Measurements from ENCODE around the gene CAPN12.

CAPN12 gene

DNA sequence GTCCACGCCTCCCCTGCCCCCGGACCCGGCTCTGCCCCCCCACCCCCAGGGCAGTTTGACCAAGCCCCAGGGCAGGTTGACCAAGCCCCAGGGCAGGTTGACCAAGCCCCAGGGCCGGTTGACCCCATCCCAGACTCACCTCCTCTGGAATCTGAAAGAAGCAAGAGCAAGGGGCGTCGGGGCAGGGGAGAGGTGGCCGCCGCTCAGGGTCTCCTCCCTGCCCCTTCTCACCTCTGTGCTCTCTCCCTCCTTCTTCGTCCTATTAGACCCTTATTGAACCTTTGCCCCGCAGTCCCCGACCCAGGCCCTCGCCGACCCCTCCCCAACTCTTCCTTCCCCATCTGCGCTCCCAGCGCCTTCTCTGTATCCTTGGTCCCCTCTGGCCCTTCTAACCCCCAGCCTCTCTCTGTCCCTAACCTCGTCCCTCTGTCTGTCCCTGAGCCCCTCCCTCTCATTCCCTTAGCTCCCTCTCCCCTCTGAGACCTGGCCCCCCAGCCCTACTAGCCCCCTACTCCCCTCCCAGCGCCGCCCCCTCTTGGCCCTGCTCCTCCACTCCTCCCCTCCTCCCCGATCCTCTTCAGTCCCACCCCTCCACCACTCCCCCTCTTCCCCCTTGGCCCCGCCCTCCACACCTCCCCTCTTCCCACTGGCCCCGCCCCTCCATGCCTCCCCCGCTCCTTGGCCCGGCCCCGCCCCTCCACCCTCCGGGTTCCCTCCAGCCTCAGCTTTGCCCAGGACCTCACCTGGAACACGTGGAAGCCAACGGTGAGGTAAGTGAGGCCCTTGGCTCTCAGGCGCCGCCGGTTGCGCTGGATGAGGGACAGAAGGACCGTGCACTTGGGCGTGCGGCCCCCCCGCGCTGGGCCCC lies 7.6 kb downstream of the CAPN12 start:
- TF ChIP-seq POLR2AphosphoS5 (IDR thresholded peaks at IDR 0.05; ENCODE audit: low read depth, low read length) (no peak), FOXP2 (optimal IDR thresholded peaks at IDR 0.05; ENCODE audit: borderline replicate concordance, extremely low read depth, extremely low read length, insufficient read depth) (no peak), SIN3A (IDR thresholded peaks at IDR 0.05; ENCODE audit: borderline replicate concordance, insufficient read depth, low read length) (no peak)
- TF ChIP-seq, protein P1, sequence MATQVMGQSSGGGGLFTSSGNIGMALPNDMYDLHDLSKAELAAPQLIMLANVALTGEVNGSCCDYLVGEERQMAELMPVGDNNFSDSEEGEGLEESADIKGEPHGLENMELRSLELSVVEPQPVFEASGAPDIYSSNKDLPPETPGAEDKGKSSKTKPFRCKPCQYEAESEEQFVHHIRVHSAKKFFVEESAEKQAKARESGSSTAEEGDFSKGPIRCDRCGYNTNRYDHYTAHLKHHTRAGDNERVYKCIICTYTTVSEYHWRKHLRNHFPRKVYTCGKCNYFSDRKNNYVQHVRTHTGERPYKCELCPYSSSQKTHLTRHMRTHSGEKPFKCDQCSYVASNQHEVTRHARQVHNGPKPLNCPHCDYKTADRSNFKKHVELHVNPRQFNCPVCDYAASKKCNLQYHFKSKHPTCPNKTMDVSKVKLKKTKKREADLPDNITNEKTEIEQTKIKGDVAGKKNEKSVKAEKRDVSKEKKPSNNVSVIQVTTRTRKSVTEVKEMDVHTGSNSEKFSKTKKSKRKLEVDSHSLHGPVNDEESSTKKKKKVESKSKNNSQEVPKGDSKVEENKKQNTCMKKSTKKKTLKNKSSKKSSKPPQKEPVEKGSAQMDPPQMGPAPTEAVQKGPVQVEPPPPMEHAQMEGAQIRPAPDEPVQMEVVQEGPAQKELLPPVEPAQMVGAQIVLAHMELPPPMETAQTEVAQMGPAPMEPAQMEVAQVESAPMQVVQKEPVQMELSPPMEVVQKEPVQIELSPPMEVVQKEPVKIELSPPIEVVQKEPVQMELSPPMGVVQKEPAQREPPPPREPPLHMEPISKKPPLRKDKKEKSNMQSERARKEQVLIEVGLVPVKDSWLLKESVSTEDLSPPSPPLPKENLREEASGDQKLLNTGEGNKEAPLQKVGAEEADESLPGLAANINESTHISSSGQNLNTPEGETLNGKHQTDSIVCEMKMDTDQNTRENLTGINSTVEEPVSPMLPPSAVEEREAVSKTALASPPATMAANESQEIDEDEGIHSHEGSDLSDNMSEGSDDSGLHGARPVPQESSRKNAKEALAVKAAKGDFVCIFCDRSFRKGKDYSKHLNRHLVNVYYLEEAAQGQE (IDR thresholded peaks at IDR 0.05; ENCODE audit: insufficient read depth in 1 of 2, low read depth in 2 of 2, low read length in 2 of 2): no peak

DNA sequence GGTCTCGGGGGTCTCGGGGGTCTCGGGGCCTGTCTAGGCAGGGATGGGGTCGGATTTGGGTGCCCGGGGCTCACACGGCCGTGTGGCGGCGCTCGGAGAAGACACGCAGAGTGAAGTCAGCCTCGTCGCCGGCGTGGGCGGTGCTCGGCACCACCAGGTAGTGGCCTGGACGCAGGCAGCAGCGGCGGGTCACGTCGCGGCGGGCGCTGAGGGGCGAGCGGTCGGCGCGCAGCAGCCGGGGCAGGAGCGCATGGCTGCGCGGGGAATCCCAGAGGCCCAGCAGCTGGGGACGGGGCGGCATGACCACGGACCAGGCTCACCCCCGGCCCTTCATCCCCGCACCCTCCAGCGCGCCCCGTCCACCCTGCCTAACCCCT lies 8.2 kb downstream of the CAPN12 start:
- no peak for TF ChIP-seq POLR2AphosphoS5 (IDR thresholded peaks at IDR 0.05; ENCODE audit: low read depth, low read length)
- TF ChIP-seq TAF1 (IDR thresholded peaks at IDR 0.05; ENCODE audit: borderline replicate concordance, insufficient read depth, low read length): no peak
- TF ChIP-seq FOXP2 (optimal IDR thresholded peaks at IDR 0.05; ENCODE audit: borderline replicate concordance, extremely low read depth, extremely low read length, insufficient read depth): no peak

DNA sequence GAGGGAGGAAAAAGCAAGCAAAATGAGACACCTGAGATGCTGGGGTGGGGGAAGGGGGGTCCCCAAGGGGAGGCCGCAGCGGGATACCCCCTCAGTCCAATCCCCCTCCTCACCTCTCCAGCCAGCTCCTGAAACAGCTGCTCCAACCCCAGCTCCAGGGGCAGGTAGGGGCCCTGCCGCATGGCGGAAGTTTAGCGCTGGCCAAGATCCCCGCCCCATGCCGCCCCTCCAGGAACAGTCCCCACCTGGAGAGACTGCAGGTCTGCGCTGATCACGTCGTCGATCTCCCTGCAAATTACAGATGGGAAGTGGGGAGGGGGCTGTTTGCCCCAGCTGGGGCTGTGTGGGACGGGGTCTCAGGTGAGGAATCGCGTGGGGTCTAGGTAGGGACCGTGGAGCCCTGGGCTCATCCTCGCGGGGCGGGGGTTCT lies 9.0 kb downstream of the CAPN12 start:
- no peak for TF ChIP-seq POLR2AphosphoS5 (IDR thresholded peaks at IDR 0.05; ENCODE audit: low read depth, low read length)
- no peak for TF ChIP-seq TAF1 (IDR thresholded peaks at IDR 0.05; ENCODE audit: borderline replicate concordance, insufficient read depth, low read length)
- TF ChIP-seq, protein P1 (IDR thresholded peaks at IDR 0.05; ENCODE audit: insufficient read depth in 1 of 2, low read depth in 2 of 2, low read length in 2 of 2): no peak
- TF ChIP-seq SIN3A (IDR thresholded peaks at IDR 0.05; ENCODE audit: borderline replicate concordance, insufficient read depth, low read length): no peak
- no peak for TF ChIP-seq FOXP2 (optimal IDR thresholded peaks at IDR 0.05; ENCODE audit: borderline replicate concordance, extremely low read depth, extremely low read length, insufficient read depth)

DNA sequence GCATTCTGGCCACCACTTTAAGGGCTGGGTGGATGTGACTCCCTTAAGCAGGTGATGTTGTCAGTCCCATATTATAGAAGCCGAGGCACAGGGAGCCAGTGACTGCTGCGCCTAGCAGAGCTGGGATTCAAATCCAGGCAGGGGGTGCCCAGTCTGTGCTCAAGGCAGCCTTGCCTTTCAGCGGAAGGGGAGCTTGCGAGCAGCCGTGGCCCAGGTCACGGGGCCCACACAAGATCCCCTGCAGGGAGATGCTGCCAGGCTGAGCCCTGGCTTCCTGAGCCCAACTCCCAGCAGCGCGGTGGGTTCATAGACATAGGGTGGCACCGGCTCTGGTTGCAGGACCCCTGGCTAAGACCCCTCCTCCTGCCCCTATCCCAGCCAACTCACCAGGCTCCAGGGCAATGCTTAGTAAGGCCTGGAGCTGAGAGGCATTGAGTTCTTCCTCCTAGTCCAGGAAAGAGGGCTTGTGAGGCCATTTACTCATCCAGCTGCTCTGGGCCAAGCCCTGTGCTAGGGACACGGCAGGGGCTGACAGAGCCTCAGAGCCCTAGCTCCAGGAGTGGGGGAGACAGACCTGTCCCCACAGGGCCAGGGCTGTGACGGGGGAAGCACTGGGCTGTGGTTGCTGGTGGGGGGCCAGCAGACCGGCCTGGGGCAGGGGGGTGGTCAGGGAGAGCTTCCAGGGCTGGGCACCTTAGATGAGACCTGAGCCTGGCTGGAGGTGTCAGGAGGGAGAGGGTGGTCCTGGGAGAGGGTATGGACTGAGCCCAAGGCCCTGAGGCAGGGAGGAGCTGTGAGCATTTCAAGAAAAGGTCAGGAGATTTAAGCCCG lies 9.6 kb downstream of the CAPN12 start:
- no peak for TF ChIP-seq TAF1 (IDR thresholded peaks at IDR 0.05; ENCODE audit: borderline replicate concordance, insufficient read depth, low read length)
- TF ChIP-seq SIN3A (IDR thresholded peaks at IDR 0.05; ENCODE audit: borderline replicate concordance, insufficient read depth, low read length): no peak
- TF ChIP-seq FOXP2 (optimal IDR thresholded peaks at IDR 0.05; ENCODE audit: borderline replicate concordance, extremely low read depth, extremely low read length, insufficient read depth): no peak
- TF ChIP-seq POLR2AphosphoS5 (IDR thresholded peaks at IDR 0.05; ENCODE audit: low read depth, low read length): no peak; the same call in 1 of the 2 replicates
- TF ChIP-seq, protein P1 (IDR thresholded peaks at IDR 0.05; ENCODE audit: insufficient read depth in 1 of 2, low read depth in 2 of 2, low read length in 2 of 2): no peak

DNA sequence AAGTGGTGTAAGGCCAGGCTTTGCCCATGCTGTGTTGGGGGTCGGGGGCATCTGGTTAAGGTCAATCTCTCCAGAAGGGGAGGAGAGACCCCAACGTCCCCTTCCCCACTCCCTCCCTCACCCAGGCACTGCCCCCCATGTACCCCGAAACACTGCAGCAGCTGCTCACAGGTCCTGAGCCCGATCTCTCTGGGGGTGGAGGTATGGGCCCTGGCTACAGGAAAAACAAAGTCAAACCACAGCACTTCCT lies 10.2 kb downstream of the CAPN12 start:
- TF ChIP-seq, protein P1 (IDR thresholded peaks at IDR 0.05; ENCODE audit: insufficient read depth in 1 of 2, low read depth in 2 of 2, low read length in 2 of 2): no peak
- no peak for TF ChIP-seq POLR2AphosphoS5 (IDR thresholded peaks at IDR 0.05; ENCODE audit: low read depth, low read length)
- no peak for TF ChIP-seq SIN3A (IDR thresholded peaks at IDR 0.05; ENCODE audit: borderline replicate concordance, insufficient read depth, low read length)
- TF ChIP-seq TAF1 (IDR thresholded peaks at IDR 0.05; ENCODE audit: borderline replicate concordance, insufficient read depth, low read length): no peak
- no peak for TF ChIP-seq FOXP2 (optimal IDR thresholded peaks at IDR 0.05; ENCODE audit: borderline replicate concordance, extremely low read depth, extremely low read length, insufficient read depth)

Data from PFSK-1 (cell line).